Motor neuron (in vitro differentiated cells): ENCODE measurements around the gene AGTPBP1. TPM values are rescaled to one million over a fixed set of nuclear protein-coding genes. Genes with fewer than 3 reads are reported as not detected.

Experiments used
- ATAC-seq, 8 experiments: fragments of 200-7000 bp; cut with Tn5 transposase; replicated peaks in 6 of 8; 2 replicates each; pipeline ENCODE4 v1.8.0; 2021; ENCODE audit warnings: mild to moderate bottlenecking in 8 of 8, moderate library complexity in 8 of 8
- H3K27ac ChIP-seq, 2 donors: fragments of 250-450 bp; sonication (Bioruptor Pico); 2 replicates each; pipeline ENCODE4 v1.9.0; 2021; ENCODE audit warnings: antibody characterized with exemption in 2 of 2, mild to moderate bottlenecking in 2 of 2, moderate library complexity in 1 of 2
- H3K4me1 ChIP-seq, 2 donors: fragments of 250-450 bp; sonication (Bioruptor Pico); replicated peaks in 1 of 2; 2 replicates each; pipeline ENCODE4 v1.6.1; 2021; ENCODE audit warnings: antibody characterized with exemption in 2 of 2, mild to moderate bottlenecking in 2 of 2, moderate library complexity in 1 of 2
- H3K4me3 ChIP-seq, 5 donors: fragments of 250-450 bp; sonication (Bioruptor Pico); 2 replicates each; pipeline ENCODE4 v1.9.0; 2021; ENCODE audit warnings: antibody characterized with exemption in 5 of 5, mild to moderate bottlenecking in 5 of 5, moderate library complexity in 4 of 5
- WGBS, 10 experiments: fragments of 450-650 bp; shearing (Covaris generic); methylation state at CpG; one replicate each; pipeline ENCODE4 v1.0.0; 2022; 5-methylcytosine and 5-hydroxymethylcytosine counted together
- in situ Hi-C, 9 experiments: fragments of 400-800 bp; cut with MboI; loops; one replicate each; pipeline ENCODE4 v1.15.0; 2021; ENCODE audit warnings: low sequenced_read_pairs in 9 of 9, low pct_unique_long_range_greater_than_20kb in 2 of 9; ENCODE audit not compliant: unreplicated experiment in 9 of 9
- total RNA-seq, 8 experiments: library from RNA; unstranded; fragments of 300-600 nt; gene quantifications; 2 replicates each; pipeline versions ENCODE4 v1.2.3 to v1.2.4, GENCODE V29; 2022

AGTPBP1 gene
- total RNA-seq, 8 experiments from 2014 or later, result 16.0 to 86.5 (median 66.2) TPM

DNA sequence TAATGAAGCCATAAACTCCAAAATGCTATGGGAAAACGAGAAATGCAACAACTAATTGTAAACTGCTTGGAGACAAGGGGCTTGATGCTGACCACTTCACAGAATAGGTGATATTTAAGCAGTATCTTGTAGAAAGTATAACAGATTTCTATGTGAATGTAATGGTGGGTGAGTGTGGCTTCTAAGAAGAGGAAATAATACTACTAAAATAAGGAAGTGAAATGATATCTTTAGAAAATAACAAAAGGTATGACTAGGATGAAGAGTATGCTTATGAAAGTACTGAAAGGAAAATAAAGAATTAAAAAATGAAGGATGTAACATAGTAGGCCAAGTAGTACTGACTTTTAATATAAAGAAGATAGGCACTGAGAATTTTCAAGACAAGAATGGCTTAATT is 94.2 kb downstream of the AGTPBP1 start:
- no peak for ATAC-seq
- H3K27ac ChIP-seq, result no peak overlapping the region
- WGBS, 10 experiments, result 69 to 100% (median 88%) methylated on average over 1 of the region's 1 CpG
- H3K4me1 ChIP-seq, result no peaks in the 10 kb centered on the region
- H3K4me3 ChIP-seq, result no peak overlapping the region
- in situ Hi-C loops, result loop anchor here in 1 of 9 experiments (25.0 kb wide), 1 partner anchor 90 kb away; the partner anchor contains the start of gene AGTPBP1

- in situ Hi-C loops, result loop anchor here in 1 of 9 experiments (25.0 kb wide), 1 partner anchor 91 kb away; the partner anchor contains the start of gene AGTPBP1
- no peaks in the 10 kb centered on the region for H3K4me1 ChIP-seq
- no peak overlapping the region for H3K27ac ChIP-seq
- no peak overlapping the region for H3K4me3 ChIP-seq
- ATAC-seq, result no peak
- 88 to 100% (median 94%) methylated on average over 2 to 3 of the region's 3 CpGs for WGBS, 10 experiments
These were observed 95.7 kb downstream of the AGTPBP1 start for GRCh38 chr9:85645909-85646627.

GRCh38 chr9:85640425-85640824 is 101.3 kb downstream of the AGTPBP1 start:
- ATAC-seq, result peak in 1 of 8 experiments; percentile 21
- 100% methylated on average over 1 of the region's 1 CpG; no CpG with 5 or more reads in 3 of the 10 experiments for WGBS, 10 experiments
- in situ Hi-C loops, result loop anchor here in 1 of 9 experiments (25.0 kb wide), 1 partner anchor 97 kb away; the partner anchor contains the start of gene AGTPBP1
- Histone ChIP-seq H3K4me3 (no peak overlapping the region), H3K4me1 (no peaks in the 10 kb centered on the region), H3K27ac (no peak overlapping the region)

DNA sequence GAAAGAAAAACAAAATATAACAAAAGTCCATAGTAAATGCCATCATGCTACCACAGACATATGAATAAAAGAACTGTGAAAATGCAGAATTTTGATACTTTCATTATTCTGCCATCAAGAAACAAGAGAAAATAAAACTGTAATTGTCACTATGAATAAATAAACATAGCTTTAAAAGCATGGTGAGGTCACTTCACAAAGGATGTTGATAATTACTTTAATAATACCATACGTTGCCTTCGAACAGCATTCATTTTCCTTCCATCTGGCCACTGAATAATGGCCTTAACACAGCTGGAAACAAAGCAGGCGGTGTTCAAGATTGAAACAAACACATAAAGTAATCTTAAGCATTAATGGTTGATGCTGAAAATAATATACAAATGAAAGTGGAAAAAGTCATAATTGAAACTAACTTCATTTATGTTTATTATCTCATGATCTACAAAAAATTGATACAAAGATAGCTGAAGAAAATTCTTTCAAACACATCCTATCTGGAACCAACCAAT is 102.0 kb downstream of the AGTPBP1 start:
- no peak for ATAC-seq
- no peak overlapping the region for H3K27ac ChIP-seq
- WGBS, 10 experiments, result 20 to 100% (median 89%) methylated on average over 2 to 3 of the region's 3 CpGs; no CpG with 5 or more reads in 1 of the 10 experiments
- in situ Hi-C loops, result loop anchor here in 1 of 9 experiments (25.0 kb wide), 1 partner anchor 98 kb away; the partner anchor contains the start of gene AGTPBP1
- no peaks in the 10 kb centered on the region for H3K4me1 ChIP-seq
- no peak overlapping the region for H3K4me3 ChIP-seq

- in situ Hi-C loops, result loop anchor here in 1 of 9 experiments (25.0 kb wide), 1 partner anchor 105 kb away; the partner anchor contains the start of gene AGTPBP1
- Histone ChIP-seq H3K4me1 (no peaks in the 10 kb centered on the region), H3K4me3 (no peak overlapping the region), H3K27ac (no peak overlapping the region)
- no peak for ATAC-seq
- WGBS, 10 experiments, result 57 to 100% (median 96%) methylated on average over 1 of the region's 1 CpG
These were observed 109.9 kb downstream of the AGTPBP1 start for GRCh38 chr9:85631809-85632208.

DNA sequence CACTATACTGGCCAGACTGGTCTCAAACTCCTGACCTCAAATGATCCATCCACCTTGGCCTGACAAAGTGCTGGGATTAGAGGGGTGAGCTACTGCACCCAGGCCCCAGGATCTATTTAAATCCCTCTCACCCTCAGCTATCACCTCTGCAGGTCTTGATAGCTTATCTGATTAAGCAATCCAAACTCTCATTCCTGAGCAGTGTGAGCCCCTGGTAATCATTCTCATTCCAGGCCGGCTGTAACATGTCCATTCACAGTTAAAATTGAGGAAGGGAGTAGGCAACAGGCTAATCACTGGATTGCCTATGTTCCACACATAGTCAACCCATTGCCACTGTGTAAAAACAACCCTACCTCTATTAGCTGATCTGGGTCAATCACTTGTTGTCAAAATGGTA is 111.1 kb downstream of the AGTPBP1 start:
- Histone ChIP-seq H3K27ac (no peak overlapping the region), H3K4me3 (no peak overlapping the region), H3K4me1 (no peaks in the 10 kb centered on the region)
- ATAC-seq, result no peak
- in situ Hi-C loops, result loop anchor here in 1 of 9 experiments (25.0 kb wide), 1 partner anchor 107 kb away; the partner anchor contains the start of gene AGTPBP1
- WGBS, 10 experiments, result 40 to 100% (median 92%) methylated on average over 1 of the region's 1 CpG; no CpG with 5 or more reads in 4 of the 10 experiments

DNA sequence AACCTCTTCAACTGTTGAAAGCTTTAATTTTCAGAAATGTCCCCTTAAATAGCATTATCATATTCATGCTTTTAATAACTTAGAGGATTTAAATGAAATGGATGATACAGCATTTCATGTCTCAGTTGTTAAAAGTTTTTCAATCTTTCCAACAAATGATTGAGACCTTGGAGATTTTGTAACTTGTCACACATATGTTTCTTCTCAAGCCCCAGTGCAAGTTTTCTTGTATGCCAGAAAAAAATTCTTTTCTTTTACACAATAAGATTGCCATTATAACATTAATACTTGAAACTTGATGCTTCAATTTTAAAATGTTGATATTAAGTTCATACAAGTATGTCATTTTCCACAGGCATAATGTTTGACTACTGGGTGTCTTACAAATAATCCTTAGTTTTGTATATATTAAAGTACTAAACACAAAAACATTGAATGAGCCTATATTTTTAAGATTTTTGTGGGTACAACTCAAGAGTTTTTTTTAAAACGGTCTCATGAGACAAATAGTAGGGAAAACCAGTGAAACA is 124.5 kb downstream of the AGTPBP1 start:
- ATAC-seq, result no peak

GRCh38 chr9:85615792-85616191 is 126.0 kb downstream of the AGTPBP1 start:
- no peaks in the 10 kb centered on the region for H3K4me1 ChIP-seq
- no peak overlapping the region for H3K4me3 ChIP-seq
- no peak overlapping the region for H3K27ac ChIP-seq
- ATAC-seq, result no peak
- 0 to 100% (median 100%) methylated on average over 1 of the region's 1 CpG for WGBS, 10 experiments
- in situ Hi-C loops, result loop anchor here in 5 of 9 experiments (25.0 kb wide), 4 partner anchors 353 to 1228 kb away; partner anchors contain the start of gene NTRK2 (in 1 of the 5)

More for the DNA sequence above, 124.5 kb downstream of the AGTPBP1 start:
- Histone ChIP-seq H3K4me3 (no peak overlapping the region), H3K27ac (no peak overlapping the region), H3K4me1 (no peaks in the 10 kb centered on the region)
- WGBS, 10 experiments, result 0 to 100% (median 83%) methylated on average over 1 of the region's 1 CpG
- in situ Hi-C loops, result loop anchor here in 5 of 9 experiments (25.0 kb wide), 4 partner anchors 355 to 1230 kb away; partner anchors contain the start of gene NTRK2 (in 1 of the 5)

DNA sequence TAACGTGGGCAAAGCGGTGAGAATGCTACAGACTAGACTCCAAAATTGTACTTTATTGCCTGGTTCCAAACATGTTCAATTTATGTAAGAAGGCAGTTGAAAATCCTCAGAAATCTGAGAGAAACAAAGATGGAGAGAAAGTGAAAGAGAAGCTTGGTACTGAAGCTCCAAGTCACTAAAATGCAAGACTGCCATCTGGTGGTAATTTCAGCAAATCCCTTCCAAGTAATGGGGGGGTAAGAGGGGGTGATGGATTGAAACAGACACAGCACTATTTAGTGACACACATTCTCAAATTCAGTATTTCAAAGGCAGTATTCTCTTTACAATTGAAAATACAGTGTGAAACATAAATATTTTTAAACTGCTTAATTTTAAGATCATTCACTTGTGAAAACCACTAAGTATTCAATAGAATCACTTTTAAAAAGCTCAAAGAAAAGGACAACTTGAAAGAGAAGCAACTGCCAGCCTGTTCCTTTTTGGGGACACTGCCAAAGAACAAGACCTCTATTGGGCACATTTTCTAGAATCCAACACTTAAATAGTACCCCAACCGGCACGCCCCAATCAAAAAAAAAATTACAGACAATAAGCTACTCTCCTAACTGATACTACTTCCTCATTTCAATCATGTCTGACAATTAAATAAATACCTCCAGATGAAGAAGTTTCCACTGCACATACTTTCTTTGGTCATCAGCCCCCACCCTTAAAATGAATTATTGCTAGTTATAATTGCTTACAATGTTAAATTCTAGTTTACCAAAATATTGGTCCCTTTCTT is 131.5 kb downstream of the AGTPBP1 start:
- WGBS, 10 experiments, result 23 to 90% (median 70%) methylated on average over 2 to 4 of the region's 4 CpGs; no CpG with 5 or more reads in 1 of the 10 experiments
- in situ Hi-C loops, result loop anchor here in 5 of 9 experiments (25.0 kb wide), 4 partner anchors 348 to 1223 kb away; partner anchors contain the start of gene NTRK2 (in 1 of the 5)
- ATAC-seq, result peak; percentile 54 to 98 (median 79)
- H3K27ac ChIP-seq, result no peak overlapping the region
- peaks cover 0 to 2% of the 10 kb centered on the region in 2 donors for H3K4me1 ChIP-seq
- no peak overlapping the region for H3K4me3 ChIP-seq

GRCh38 chr9:85605905-85606304 is 135.8 kb downstream of the AGTPBP1 start:
- Histone ChIP-seq H3K4me3 (no peak overlapping the region), H3K4me1 (peaks cover 0 to 2% of the 10 kb centered on the region in 2 donors), H3K27ac (no peak overlapping the region)
- 82 to 100% (median 94%) methylated on average over 1 of the region's 1 CpG; no CpG with 5 or more reads in 1 of the 10 experiments for WGBS, 10 experiments
- ATAC-seq, result no peak
- in situ Hi-C loops, result loop anchor here in 5 of 9 experiments (25.0 kb wide), 4 partner anchors 344 to 1219 kb away; partner anchors contain the start of gene NTRK2 (in 1 of the 5)

DNA sequence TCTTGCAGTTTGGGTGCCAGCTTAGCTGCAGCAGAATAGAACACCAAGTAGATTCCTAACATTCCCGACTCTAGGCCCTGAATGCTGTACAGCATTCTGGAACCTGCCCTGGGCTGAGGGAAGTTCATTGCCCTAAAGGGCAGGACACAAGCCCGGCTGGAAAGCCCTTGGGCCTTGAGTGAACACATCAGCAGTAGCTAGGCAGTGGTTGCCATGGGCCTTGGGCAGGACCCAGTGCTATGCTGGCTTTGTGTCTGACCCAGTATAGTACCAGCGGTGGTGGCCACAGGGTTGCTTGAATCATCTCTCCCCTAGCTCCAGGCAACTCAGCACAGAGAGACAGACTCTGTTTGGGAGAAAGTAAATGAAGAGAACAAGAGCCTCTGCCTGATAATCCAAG is 137.8 kb downstream of the AGTPBP1 start:
- H3K4me3 ChIP-seq, result no peak overlapping the region
- H3K4me1 ChIP-seq, result no peaks in the 10 kb centered on the region
- WGBS, 10 experiments, result 90 to 100% (median 100%) methylated on average over 2 of the region's 3 CpGs; no CpG with 5 or more reads in 7 of the 10 experiments
- in situ Hi-C loops, result loop anchor here in 5 of 9 experiments (25.0 kb wide), 4 partner anchors 342 to 1217 kb away; partner anchors contain the start of gene NTRK2 (in 1 of the 5)
- no peak overlapping the region for H3K27ac ChIP-seq
- peak in 1 of 8 experiments; percentile 77 for ATAC-seq

GRCh38 chr9:85602742-85603141 is 139.0 kb downstream of the AGTPBP1 start:
- Histone ChIP-seq H3K27ac (no peak overlapping the region), H3K4me3 (no peak overlapping the region), H3K4me1 (no peaks in the 10 kb centered on the region)
- no peak for ATAC-seq
- in situ Hi-C loops, result loop anchor here in 5 of 9 experiments (25.0 kb wide), 4 partner anchors 340 to 1215 kb away; partner anchors contain the start of gene NTRK2 (in 1 of the 5)
- WGBS, 10 experiments, result 80 to 100% (median 92%) methylated on average over 1 to 6 of the region's 6 CpGs; no CpG with 5 or more reads in 4 of the 10 experiments
